ENCODE results near the gene MICAL2.

DNA sequence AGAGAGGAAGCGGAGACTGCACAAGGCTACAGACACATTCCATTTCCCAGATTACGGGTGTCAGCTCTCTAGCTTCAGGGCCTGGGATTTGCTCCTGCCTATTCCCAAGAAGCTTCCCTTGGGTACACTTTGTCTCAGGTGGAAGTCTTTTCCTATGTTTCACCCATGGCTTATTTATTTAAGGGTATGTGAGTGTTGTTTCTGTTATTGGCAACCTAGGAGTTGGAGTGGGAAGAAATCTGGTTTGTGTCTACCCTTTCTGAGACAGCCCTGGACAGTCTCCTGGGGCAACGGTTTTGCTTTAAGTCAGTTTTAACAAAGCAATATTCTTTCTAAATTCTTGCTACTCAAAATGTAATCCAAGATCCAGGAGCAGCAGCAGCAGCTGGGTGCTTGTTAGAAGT lies 127.0 kb downstream of the MICAL2 start:
- TF ChIP-seq, protein P1, sequence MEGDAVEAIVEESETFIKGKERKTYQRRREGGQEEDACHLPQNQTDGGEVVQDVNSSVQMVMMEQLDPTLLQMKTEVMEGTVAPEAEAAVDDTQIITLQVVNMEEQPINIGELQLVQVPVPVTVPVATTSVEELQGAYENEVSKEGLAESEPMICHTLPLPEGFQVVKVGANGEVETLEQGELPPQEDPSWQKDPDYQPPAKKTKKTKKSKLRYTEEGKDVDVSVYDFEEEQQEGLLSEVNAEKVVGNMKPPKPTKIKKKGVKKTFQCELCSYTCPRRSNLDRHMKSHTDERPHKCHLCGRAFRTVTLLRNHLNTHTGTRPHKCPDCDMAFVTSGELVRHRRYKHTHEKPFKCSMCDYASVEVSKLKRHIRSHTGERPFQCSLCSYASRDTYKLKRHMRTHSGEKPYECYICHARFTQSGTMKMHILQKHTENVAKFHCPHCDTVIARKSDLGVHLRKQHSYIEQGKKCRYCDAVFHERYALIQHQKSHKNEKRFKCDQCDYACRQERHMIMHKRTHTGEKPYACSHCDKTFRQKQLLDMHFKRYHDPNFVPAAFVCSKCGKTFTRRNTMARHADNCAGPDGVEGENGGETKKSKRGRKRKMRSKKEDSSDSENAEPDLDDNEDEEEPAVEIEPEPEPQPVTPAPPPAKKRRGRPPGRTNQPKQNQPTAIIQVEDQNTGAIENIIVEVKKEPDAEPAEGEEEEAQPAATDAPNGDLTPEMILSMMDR (IDR thresholded peaks at IDR 0.05) = no peak
- peak in 1 of 2 donors; percentile 7 for TF ChIP-seq POLR2A (IDR thresholded peaks at IDR 0.05)

Measured in thyroid gland (tissue), 4 donors.